IMR-90 (cell line): ENCODE data around the gene SLC24A3. TPM values are rescaled to one million over a fixed set of nuclear protein-coding genes. Genes with fewer than 3 reads are reported as not detected.

Experiments
- ATAC-seq: fragments of 200-7000 bp; cut with Tn5 transposase; 2 replicates; pipeline ENCODE4 v1.9.1; 2020; ENCODE audit warnings: low read depth, mild to moderate bottlenecking, moderate library complexity
- BruUV-seq: library from RNA; stranded (reverse); fragments of 400-500 nt; replicated peaks from 2 replicates; lab custom pipeline; 2021; lab: Mats Ljungman, UMichigan
- CTCF ChIA-PET: fragments of 300-600 bp; formaldehyde crosslinking; extraction: SDS; loops from one replicate; lab custom pipeline; 2021; ENCODE audit warnings: antibody characterized with exemption; lab: Yijun Ruan, JAX
- POLR2A ChIA-PET: fragments of 300-600 bp; sonication (Branson Sonifier 250); formaldehyde crosslinking; loops from one replicate; lab custom pipeline; 2022; ENCODE audit warnings: antibody characterized with exemption; ENCODE audit not compliant: unreplicated experiment; lab: Charles Lee
- DNase-seq: peaks from one replicate; pipeline ENCODE4 v3.0.0; 2013
- H2AFZ ChIP-seq: replicated peaks from 2 replicates; pipeline ENCODE3; 2013; ENCODE audit warnings: low read length, mild to moderate bottlenecking; ENCODE audit not compliant: poor library complexity
- H2AK5ac ChIP-seq: 2 replicates; pipeline ENCODE4 v1.6.1; 2013; ENCODE audit warnings: low read depth, low read length, inconsistent platforms
- H2AK9ac ChIP-seq: replicated peaks from 2 replicates; pipeline ENCODE3; 2013; ENCODE audit warnings: mild to moderate bottlenecking, low read depth, low read length, moderate library complexity; ENCODE audit not compliant: poor library complexity
- H2BK120ac ChIP-seq: 2 replicates; pipeline ENCODE4 v1.6.1; 2013; ENCODE audit warnings: low read depth, low read length, inconsistent platforms
- H2BK15ac ChIP-seq: 3 replicates; pipeline ENCODE4 v1.6.1; 2013; ENCODE audit warnings: low read depth, low read length, inconsistent platforms
- H2BK20ac ChIP-seq: 2 replicates; pipeline ENCODE4 v1.6.1; 2013; ENCODE audit warnings: low read depth, mild to moderate bottlenecking, inconsistent platforms, low read length, moderate library complexity
- H2BK5ac ChIP-seq: 2 replicates; pipeline ENCODE4 v1.6.1; 2013; ENCODE audit warnings: mild to moderate bottlenecking, low read depth, low read length, inconsistent platforms; ENCODE audit not compliant: poor library complexity, severe bottlenecking
- H3K14ac ChIP-seq: replicated peaks from 2 replicates; pipeline ENCODE4 v1.6.1; 2013; ENCODE audit warnings: low read depth, low read length, inconsistent platforms
- H3K18ac ChIP-seq: 2 replicates; pipeline ENCODE4 v1.6.1; 2013; ENCODE audit warnings: low read depth, low read length, control low read depth
- H3K23ac ChIP-seq: 2 replicates; pipeline ENCODE4 v1.6.1; 2013; ENCODE audit warnings: low read depth, low read length, inconsistent platforms
- H3K27ac ChIP-seq: 2 replicates; pipeline ENCODE4 v1.5.1; 2013; ENCODE audit warnings: mild to moderate bottlenecking, control low read depth, low read length; ENCODE audit not compliant: insufficient read depth
- H3K27me3 ChIP-seq: 2 replicates; pipeline ENCODE4 v1.6.1; 2013; ENCODE audit warnings: low read length; ENCODE audit not compliant: control insufficient read depth, insufficient read depth
- H3K36me3 ChIP-seq: 2 replicates; pipeline ENCODE4 v1.6.1; 2013; ENCODE audit warnings: low read length, mixed read lengths; ENCODE audit not compliant: control insufficient read depth, insufficient read depth
- H3K4ac ChIP-seq: 2 replicates; pipeline ENCODE4 v1.6.1; 2013; ENCODE audit warnings: low read depth, low read length, inconsistent platforms
- H3K4me1 ChIP-seq: 2 replicates; pipeline ENCODE4 v1.6.1; 2013; ENCODE audit warnings: low read length, mixed read lengths; ENCODE audit not compliant: control insufficient read depth, insufficient read depth
- H3K4me2 ChIP-seq: 2 replicates; pipeline ENCODE4 v1.6.1; 2013; ENCODE audit warnings: low read depth, mild to moderate bottlenecking, control low read depth, low read length, moderate library complexity
- H3K4me3 ChIP-seq: 2 replicates; pipeline ENCODE4 v1.5.1; 2013; ENCODE audit warnings: low read depth, mild to moderate bottlenecking, control low read depth, low read length, moderate library complexity; ENCODE audit not compliant: insufficient read depth
- H3K56ac ChIP-seq: 2 replicates; pipeline ENCODE4 v1.6.1; 2013; ENCODE audit warnings: low read length, inconsistent platforms; ENCODE audit not compliant: insufficient read depth; ENCODE audit errors: extremely low read depth
- H3K79me1 ChIP-seq, 2 experiments: 2 replicates each; pipeline ENCODE4 v1.6.1; 2013; ENCODE audit warnings: low read length in 2 of 2, inconsistent platforms in 1 of 2, low read depth in 1 of 2
- H3K9ac ChIP-seq: 2 replicates; pipeline ENCODE4 v1.6.1; 2013; ENCODE audit warnings: low read depth, low read length, control low read depth
- H3K9me1 ChIP-seq: 2 replicates; pipeline ENCODE4 v1.6.1; 2013; ENCODE audit warnings: low read length, inconsistent platforms; ENCODE audit not compliant: insufficient read depth
- H3K9me3 ChIP-seq: 2 replicates; pipeline ENCODE4 v1.6.1; 2013; ENCODE audit warnings: low read length; ENCODE audit not compliant: control insufficient read depth, insufficient read depth
- H4K20me1 ChIP-seq: 2 replicates; pipeline ENCODE4 v1.6.1; 2013; ENCODE audit warnings: low read length, inconsistent platforms; ENCODE audit not compliant: insufficient read depth
- H4K5ac ChIP-seq: 2 replicates; pipeline ENCODE4 v1.6.1; 2013; ENCODE audit warnings: mild to moderate bottlenecking, low read depth, low read length, control low read depth
- H4K8ac ChIP-seq, 2 experiments: 2 replicates each; pipeline ENCODE4 v1.6.1; 2013; ENCODE audit warnings: low read depth in 2 of 2, low read length in 2 of 2, control low read depth in 1 of 2, inconsistent platforms in 1 of 2
- H4K91ac ChIP-seq: 2 replicates; pipeline ENCODE4 v1.6.1; 2013; ENCODE audit warnings: low read depth, low read length, inconsistent platforms; ENCODE audit not compliant: insufficient read depth
- BHLHE40 ChIP-seq: fragments of 150-350 bp; IDR thresholded peaks from 2 replicates; pipeline ENCODE4 v1.6.1; 2016; ENCODE audit warnings: mild to moderate bottlenecking, low read depth, low read length
- CHD1 ChIP-seq: IDR thresholded peaks from 2 replicates; pipeline ENCODE4 v1.6.1; 2012; ENCODE audit warnings: low read depth, low read length, improper control_type of control experiment
- MAFK ChIP-seq: IDR thresholded peaks from 2 replicates; pipeline ENCODE4 v1.6.1; 2012; ENCODE audit warnings: low read depth, low read length, improper control_type of control experiment
- MAZ ChIP-seq: IDR thresholded peaks from 2 replicates; pipeline ENCODE4 v1.6.1; 2012; ENCODE audit warnings: low read depth, mild to moderate bottlenecking, low read length, improper control_type of control experiment, moderate library complexity, borderline replicate concordance
- MXI1 ChIP-seq: IDR thresholded peaks from 2 replicates; pipeline ENCODE4 v1.6.1; 2012; ENCODE audit warnings: low read depth, mild to moderate bottlenecking, low read length, moderate library complexity, borderline replicate concordance
- NFE2L2 ChIP-seq: fragments of 150-350 bp; IDR thresholded peaks from 2 replicates; pipeline ENCODE4 v1.6.1; 2016; ENCODE audit warnings: low read depth, mild to moderate bottlenecking, low read length
- whole genome bisulfite sequencing, 2 experiments: methylation state at CpG; one replicate each; pipeline versions ENCODE4 v1.1.5 to v1.1.7; 2013; ENCODE audit warnings: missing lambda C conversion rate in 2 of 2; ENCODE audit not compliant: insufficient read length in 1 of 2; ENCODE audit errors: extremely low coverage in 2 of 2; 5-methylcytosine and 5-hydroxymethylcytosine counted together
- dilution Hi-C: fragments of 300-500 bp; cut with HindIII; formaldehyde crosslinking; loops from one replicate; pipeline ENCODE4 v1.14.3; 2018; ENCODE audit warnings: low sequenced_read_pairs; ENCODE audit not compliant: unreplicated experiment
- in situ Hi-C: fragments of 300-500 bp; cut with MboI; formaldehyde crosslinking; loops from 3 replicates; pipeline ENCODE4 v1.14.3; 2019; ENCODE audit warnings: low sequenced_read_pairs, inconsistent platforms, mixed read lengths
- intact Hi-C: fragments of 100-400 bp; cut with micrococcal nuclease; formaldehyde crosslinking; loops from 2 replicates; pipeline ENCODE4 v1.10.0; 2022
- polyA plus RNA-seq, 3 experiments: library from polyadenylated mRNA; depleted of rRNA; stranded (reverse); fragments of >200 nt; gene quantifications; 2 replicates each; pipeline ENCODE4 v1.2.3, GENCODE V29; 2012; ENCODE audit warnings: low replicate concordance in 1 of 3
- total RNA-seq: library from RNA; depleted of rRNA; stranded (reverse); fragments of >200 nt; gene quantifications from 2 replicates; pipeline ENCODE4 v1.2.3, GENCODE V29; 2012
- TF ChIP-seq, protein P1 (sequence below): conservative IDR thresholded peaks from 2 replicates; pipeline ENCODE4 v1.5.1; 2012; ENCODE audit warnings: mild to moderate bottlenecking, low read depth, low read length, improper control_type of control experiment
- TF ChIP-seq, protein P2 (sequence below): fragments of 150-350 bp; IDR thresholded peaks from 2 replicates; pipeline ENCODE4 v1.6.1; 2017; ENCODE audit warnings: mild to moderate bottlenecking, antibody characterized with exemption, low read length, low read depth

Gene SLC24A3
- total and polyA plus RNA-seq, 2 of the 4 experiments (the other 2 are of a cell fraction), result not detected

DNA sequence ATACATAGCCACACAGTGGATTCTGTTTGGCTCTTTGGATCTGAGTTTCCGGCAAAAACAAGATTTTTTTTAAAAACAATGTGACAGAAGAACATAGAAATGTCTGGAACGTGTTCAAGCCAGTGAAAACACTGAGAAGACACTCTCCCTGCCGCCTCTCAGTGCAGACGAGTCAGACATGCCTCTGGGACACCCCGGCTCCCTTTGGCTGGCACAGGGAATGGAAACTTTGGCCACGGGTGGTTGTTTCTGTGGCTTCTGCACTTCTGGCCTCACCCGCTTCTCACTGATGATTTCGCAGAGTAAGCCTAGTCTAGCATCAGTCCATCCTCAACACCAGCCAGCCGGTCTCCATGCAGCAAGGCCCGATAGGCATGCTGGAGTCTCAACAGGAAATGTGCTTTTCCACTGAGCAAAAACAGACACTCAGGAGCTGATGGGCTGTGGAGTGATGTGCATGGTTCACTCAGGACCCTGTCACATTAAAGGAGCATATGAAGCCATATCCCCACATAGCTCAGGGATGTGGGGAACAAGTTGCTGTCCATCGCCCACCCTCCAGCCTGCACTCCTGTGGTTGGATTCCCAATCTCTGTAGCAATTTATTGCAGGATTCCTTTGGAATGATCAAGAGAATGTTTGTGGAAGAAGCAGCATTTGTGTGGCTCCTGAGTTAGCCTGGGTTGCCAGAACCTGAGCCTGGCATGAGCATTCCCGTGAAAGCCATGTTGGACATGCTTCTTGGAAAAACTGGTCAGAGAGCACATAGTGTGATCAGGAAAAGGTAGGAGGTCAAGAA lies 283.7 kb downstream of the SLC24A3 start:
- in situ Hi-C loops (no loop called here), intact Hi-C loops (no loop called here), dilution Hi-C loops (no loop called here)
- Histone ChIP-seq H2AK5ac (no peak overlapping the region), H4K91ac (no peak overlapping the region), H3K9me1 (no peaks in the 10 kb centered on the region), H3K4ac (no peak overlapping the region), H3K18ac (no peak overlapping the region), H2AK9ac (no peak overlapping the region), H3K4me3 (no peak overlapping the region), H3K79me1 (no peaks in the 10 kb centered on the region), H3K14ac (no peak overlapping the region), H3K36me3 (no peaks in the 10 kb centered on the region), H3K27me3 (no peaks in the 10 kb centered on the region), H3K56ac (no peak overlapping the region), H2BK5ac (no peak overlapping the region), H3K4me1 (no peaks in the 10 kb centered on the region), H2BK15ac (no peak overlapping the region), H4K8ac (no peak overlapping the region), H3K9me3 (no peaks in the 10 kb centered on the region), H2BK20ac (no peak overlapping the region), H3K27ac (no peak overlapping the region), H2AFZ (no peak overlapping the region), H3K4me2 (no peak overlapping the region), H2BK120ac (no peak overlapping the region), H3K23ac (no peak overlapping the region), H4K5ac (no peak overlapping the region), H3K9ac (no peak overlapping the region), H4K20me1 (no peaks in the 10 kb centered on the region)
- 28% methylated on average over 4 of the region's 12 CpGs; no CpG with 5 or more reads in 1 of the 2 experiments for WGBS, 2 experiments
- DNase-seq (no peak), ATAC-seq (no peak)
- TF ChIP-seq MXI1 (no peak), NFE2L2 (no peak), CHD1 (no peak), BHLHE40 (no peak), MAZ (no peak), MAFK (no peak)
- TF ChIP-seq, protein P1, sequence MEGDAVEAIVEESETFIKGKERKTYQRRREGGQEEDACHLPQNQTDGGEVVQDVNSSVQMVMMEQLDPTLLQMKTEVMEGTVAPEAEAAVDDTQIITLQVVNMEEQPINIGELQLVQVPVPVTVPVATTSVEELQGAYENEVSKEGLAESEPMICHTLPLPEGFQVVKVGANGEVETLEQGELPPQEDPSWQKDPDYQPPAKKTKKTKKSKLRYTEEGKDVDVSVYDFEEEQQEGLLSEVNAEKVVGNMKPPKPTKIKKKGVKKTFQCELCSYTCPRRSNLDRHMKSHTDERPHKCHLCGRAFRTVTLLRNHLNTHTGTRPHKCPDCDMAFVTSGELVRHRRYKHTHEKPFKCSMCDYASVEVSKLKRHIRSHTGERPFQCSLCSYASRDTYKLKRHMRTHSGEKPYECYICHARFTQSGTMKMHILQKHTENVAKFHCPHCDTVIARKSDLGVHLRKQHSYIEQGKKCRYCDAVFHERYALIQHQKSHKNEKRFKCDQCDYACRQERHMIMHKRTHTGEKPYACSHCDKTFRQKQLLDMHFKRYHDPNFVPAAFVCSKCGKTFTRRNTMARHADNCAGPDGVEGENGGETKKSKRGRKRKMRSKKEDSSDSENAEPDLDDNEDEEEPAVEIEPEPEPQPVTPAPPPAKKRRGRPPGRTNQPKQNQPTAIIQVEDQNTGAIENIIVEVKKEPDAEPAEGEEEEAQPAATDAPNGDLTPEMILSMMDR, result no peak
- TF ChIP-seq, protein P2, sequence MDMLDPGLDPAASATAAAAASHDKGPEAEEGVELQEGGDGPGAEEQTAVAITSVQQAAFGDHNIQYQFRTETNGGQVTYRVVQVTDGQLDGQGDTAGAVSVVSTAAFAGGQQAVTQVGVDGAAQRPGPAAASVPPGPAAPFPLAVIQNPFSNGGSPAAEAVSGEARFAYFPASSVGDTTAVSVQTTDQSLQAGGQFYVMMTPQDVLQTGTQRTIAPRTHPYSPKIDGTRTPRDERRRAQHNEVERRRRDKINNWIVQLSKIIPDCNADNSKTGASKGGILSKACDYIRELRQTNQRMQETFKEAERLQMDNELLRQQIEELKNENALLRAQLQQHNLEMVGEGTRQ, result no peak
- ChIA-PET POLR2A (no interaction called here), CTCF (no interaction called here)
- no TSS peak for BruUV-seq
